HG03457 (cell line): ENCODE results near the gene RABGEF1.
"Not testable (repeated sequence)": the region's sequence is repeated elsewhere in the genome, so short reads cannot be mapped to it uniquely, and the experiment has no call there.

Experiments
- ATAC-seq: cut with Tn5 transposase; IDR thresholded peaks from one replicate; pipeline ENCODE4 v1.9.1; 2021; ENCODE audit warnings: moderate number of reproducible peaks; ENCODE audit not compliant: unreplicated experiment

The RABGEF1 gene

DNA sequence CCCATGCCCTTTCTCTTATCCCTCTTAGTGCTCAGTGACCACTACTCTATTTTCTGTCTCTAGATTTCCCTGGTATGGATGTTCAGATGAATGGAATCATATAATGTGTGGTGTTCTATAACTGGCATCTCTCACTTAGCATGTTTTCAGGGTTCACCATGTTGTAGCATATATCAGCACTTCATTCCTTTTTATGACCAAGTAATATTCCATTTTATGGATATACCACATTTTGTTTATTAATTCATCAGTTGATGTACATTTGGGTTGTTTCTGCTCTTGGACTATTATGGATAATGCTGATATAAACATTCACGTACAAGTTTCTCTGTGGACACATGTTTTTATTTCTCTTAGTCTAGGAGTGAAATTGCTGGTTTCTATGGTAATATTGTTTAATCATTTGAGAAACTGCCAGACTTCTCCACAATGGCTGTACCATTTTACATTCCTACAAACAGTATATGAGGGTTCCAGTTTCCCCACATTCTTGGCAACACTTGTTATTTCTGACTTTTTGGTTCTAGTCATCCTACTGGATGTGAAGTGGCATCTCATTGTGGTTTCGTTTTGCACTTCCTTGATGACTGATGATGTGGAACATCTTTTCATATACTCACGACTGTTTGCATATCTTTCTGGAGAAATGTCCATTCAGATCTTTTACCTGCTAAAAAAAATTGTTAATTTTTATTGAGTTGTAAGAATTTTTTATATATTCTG is 23.3 kb downstream of the RABGEF1 start:
- not testable (repeated sequence) for ATAC-seq

DNA sequence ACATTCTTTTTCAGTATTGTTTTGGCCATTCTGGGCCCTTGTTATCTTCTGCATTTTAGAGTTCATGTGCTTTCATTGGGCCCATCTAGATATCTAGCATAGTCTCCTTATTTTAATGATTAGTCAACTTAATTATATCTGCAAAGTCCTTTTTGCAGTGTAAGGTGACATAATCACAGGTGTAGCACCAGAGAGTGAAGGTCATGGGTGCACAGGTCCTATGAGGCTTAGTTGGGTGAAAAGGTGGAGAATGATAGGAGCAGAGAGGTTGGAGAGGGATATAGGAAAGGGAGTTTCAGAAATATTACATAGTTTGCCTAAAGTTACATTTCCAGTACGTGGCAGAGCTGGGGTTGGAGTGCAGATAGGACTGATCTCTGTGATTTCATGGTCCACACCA is 24.4 kb downstream of the RABGEF1 start:
- not testable (repeated sequence) for ATAC-seq

DNA sequence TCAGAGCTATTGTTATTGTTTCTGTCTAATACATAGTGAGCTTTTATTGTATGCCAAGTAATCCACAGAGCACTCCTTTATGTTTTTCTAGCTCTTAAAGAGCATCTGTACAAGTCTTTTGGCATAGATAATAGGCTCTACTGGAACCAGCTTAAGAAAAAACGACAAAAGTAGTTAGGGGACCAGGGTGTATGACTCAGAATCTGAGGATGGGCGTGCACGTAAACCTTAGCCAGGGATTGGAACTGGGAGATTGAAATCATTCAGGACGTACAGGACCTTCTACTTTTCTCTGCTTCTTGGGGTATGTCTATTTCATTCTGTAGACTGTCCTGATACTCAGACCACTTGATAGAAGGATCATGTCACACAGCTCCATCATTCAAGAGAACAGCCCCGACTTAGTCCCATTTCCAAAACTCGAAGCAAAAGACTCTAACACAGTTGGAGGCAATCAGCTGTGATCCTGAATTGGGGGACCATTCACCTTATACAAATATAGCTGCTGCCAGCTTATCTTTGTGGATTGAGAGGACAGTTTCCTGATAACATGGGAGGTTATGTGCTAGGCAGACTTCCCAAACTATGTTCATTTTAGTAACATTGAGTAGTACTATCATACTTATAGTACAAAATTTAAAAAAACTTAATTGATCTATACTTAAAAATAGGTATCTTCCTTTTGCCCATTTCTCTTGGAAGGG is 24.9 kb downstream of the RABGEF1 start:
- not testable (repeated sequence) for ATAC-seq

DNA sequence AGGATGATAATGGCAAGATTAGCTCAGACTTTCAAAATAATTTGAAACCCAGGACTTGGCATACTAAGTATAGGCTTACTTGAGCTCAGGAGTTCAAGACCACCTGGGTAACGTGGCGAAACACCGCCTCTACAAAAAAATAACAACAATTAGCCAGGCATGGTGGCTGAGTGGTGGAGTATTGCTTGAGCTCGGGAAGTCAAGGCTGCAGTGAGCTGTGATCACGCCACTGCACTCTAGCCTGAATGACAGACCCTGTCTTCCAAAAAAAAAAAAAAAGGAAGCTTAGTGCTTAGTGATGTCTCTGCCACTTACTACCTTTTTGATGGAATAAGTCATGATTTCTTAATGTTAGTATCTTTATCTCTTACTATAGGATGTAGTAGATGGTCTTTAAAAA is 25.5 kb downstream of the RABGEF1 start:
- no peak for ATAC-seq

DNA sequence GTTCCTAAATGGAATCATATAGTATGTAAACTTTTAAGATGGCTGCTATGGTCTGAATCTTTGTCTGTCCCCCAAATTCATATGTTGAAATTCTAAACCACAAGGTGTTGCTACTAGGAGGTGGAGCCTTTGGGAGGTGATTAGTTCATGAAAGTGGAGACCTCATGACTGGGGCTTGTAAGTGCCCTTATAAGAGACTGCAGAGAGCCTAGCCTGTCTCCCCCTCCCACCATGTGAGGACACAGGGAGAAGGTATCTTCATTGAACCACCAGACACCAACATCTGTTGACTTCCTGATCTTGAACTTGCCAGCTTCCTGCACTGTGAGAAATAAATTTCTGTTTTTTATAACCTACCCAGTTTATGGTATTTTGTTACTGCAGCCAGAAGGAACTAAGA is 27.0 kb downstream of the RABGEF1 start:
- not testable (repeated sequence) for ATAC-seq

DNA sequence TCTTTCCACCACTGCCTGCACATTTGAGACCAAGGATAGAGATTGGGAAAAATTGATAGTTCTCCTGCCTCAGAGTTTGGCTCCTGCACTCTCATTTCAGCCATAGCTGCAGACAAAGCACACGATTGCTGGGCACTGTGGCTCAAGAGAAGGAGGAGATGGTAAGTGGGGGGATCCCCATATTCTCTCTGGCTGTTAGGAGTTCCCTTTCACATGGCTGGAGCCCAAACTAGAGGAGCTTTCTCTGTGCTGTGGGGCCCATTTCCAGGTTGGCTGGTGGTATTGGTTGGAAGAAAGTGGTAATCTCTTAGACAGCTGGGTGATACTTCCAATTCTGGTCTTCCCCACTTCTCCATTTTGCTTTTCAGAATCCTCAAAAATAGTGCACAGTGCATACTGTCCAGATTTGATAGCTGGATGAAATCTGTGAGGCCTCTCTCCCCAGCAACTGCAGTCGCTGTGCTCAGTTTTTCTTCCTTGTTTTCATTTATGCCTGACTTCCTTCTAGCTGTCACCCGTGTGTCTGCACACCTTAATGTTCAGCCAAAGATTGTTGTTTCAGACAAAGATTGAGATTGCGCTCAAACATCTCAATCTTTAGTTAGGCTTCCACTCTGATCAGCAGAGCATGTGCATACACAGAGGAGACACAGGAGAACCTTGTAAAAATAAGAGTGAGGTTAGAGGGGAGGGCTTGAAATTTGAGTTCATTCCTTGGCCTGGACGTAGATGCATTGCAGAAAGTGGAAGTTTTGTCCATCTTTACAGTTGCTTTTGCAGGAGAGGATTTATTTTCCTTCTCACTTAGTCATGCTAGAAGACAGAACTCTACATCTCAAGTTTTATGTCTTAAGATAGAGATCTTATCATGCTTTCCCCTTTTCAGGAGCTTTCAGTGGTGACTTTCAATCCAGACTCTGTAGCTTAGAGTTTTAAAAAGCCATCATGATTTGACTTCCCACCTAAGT is 28.6 kb downstream of the RABGEF1 start:
- no peak for ATAC-seq

DNA sequence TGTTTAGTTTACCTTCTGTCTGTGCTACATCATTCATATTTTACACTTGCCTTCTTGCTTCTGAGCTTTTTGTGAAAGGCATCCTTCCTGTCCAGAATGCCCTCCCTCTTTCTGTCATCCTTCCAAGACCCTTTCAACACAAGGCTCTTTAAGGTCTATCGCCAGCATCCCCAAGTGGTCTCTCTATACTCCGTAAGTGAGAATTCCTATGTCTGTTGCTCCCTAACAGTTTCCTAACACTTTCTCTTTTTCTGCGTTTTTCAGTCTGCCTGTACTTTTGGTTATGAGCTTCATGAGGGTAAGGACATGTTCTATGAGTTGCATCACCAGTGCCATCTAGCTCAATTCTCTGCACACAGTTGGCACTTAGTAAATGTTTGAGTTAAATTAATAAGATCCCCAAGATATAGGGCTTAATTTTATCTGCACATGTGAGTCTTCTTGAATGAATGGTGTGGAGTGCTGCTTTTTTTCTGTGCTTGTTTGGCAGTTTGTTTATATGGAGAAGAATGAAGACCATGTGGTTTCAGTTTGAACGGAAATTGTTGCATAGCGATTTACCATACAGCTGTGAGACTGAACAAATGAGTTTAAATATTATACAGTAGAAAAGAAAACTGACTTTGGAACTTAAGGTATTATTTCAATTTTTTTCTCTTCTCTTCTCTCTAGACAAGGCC is 29.4 kb downstream of the RABGEF1 start:
- ATAC-seq, result no peak

DNA sequence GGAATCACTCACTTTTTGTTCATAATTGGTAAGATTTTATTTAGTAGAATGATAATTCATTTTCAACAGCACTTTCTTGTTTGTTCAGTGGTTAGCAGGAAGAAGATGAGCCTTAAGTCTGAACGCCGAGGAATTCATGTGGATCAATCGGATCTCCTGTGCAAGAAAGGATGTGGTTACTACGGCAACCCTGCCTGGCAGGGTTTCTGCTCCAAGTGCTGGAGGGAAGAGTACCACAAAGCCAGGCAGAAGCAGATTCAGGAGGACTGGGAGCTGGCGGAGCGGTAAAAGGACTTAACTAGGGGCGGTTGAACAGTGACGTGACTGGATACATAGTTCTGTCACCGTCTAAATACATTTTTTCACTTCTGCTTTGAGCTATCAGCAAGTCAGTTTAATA is 31.3 kb downstream of the RABGEF1 start:
- no peak for ATAC-seq

DNA sequence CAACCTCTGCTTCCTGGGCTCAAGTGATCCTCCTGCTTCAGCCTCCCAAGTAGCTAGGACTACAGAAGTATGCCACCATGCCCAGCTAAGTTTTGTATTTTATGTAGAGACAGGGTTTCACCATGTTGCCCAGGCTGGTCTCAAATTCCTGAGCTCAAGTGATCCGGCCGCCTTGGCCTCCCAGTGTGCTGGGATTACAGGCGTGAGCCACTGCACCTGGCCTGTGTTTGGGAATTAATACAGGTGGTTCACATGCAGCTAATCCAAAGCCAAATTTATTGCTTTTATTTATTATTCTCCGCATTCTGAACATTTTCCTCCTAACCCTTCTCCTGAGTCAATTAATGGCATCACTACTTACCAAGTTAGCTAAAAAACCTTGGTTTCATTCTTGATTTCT is 33.2 kb downstream of the RABGEF1 start:
- ATAC-seq, result not testable (repeated sequence)

DNA sequence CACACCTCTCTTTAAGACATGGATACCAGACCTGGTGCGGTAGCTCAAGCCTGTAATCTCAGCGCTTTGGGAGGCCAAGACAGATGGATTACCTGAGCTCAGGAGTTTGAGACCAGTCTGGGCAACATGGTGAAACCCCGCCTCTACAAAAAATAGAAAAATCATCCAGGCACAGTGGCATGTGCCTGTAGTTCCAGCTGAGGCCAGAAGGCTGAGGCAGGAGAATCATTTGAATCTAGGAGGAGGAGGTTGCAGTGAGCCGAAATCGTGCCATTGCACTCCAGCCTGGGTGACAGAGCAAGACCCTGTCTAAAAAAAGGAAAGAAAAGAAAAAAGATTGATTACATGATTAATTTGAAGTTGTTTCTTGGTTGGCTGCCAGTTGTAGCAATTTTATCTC is 35.9 kb downstream of the RABGEF1 start:
- not testable (repeated sequence) for ATAC-seq

DNA sequence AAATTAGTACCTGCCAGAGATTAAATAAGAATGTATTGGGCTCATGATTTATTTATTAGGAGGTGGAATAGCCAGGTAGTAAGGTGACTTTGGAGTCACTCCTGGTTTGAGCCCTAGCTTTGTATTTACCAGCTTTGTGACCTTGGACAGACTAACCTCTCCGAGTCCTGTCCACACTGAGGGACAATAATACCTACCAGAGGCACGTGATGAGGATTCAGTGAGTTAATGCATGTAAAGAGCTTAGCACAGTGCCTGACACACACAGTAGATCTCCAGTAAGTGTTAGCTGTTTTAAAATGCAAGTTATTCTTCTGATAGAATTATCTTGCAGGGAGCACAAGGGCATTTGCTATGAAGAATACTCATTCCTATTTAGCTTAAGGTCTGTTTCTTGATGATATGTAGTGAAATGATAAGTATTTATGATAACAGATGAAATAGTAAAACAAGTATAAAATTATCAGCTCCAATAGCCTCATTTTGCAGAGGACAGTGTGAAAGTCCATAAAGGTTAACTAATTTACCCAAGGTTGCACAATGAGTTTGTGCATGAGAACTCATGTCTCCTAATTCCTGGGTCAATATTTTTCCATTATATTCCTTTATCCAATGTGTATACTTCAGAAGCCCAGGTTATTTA is 36.4 kb downstream of the RABGEF1 start:
- no peak for ATAC-seq

DNA sequence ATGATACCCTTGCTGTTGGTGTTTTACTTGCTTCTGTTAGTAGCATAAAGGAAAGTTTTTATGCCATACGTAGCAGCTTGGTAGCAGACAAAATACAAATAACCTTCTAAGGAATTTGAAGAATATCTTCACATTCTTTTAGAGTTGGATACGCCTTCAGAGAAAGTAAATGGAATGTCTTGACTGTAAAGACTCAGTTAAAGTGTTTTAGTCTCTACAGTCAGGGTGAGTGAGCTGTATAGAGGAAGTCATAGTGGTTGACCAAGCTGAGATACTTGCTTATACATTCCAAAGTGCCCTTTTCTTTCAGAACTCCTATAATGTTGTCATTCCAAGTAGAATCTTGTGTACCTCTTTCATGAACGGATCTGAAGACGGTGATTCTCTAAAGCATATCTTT is 37.7 kb downstream of the RABGEF1 start:
- ATAC-seq, result no peak

DNA sequence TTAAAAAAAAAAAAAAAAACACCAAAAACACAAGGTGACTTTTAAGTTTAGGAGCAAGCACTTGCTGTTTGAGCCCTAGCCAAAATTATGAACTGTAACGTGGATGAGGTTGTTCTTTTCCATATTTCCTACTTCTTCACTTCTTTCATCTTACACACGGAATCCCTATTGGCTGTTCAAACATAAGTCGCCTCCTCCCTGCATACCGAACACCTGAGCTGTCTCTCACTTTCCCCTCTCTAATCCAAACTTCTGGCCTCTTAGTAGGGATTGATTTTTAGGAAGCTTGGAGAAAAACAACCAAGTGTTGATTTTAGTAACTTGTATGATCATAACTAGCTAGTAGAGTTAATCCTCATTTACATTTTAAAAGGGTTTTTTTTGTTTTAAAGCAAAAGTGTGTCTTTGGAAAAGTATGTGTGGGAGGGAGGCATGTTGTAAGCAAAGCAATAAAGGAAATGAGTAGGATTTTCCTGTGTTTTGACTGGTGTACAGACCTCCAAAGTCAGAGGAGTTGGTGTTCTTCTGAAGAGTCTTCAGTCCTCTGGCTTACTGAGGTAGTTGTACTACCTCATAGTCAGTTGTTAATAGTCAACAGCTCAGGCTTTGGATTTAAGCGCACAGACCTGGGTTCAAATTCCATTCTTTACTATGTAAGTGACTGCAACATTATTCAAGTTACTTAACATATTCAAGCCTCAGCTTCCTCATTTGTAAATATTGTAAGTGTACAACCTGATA is 39.3 kb downstream of the RABGEF1 start:
- no peak for ATAC-seq

DNA sequence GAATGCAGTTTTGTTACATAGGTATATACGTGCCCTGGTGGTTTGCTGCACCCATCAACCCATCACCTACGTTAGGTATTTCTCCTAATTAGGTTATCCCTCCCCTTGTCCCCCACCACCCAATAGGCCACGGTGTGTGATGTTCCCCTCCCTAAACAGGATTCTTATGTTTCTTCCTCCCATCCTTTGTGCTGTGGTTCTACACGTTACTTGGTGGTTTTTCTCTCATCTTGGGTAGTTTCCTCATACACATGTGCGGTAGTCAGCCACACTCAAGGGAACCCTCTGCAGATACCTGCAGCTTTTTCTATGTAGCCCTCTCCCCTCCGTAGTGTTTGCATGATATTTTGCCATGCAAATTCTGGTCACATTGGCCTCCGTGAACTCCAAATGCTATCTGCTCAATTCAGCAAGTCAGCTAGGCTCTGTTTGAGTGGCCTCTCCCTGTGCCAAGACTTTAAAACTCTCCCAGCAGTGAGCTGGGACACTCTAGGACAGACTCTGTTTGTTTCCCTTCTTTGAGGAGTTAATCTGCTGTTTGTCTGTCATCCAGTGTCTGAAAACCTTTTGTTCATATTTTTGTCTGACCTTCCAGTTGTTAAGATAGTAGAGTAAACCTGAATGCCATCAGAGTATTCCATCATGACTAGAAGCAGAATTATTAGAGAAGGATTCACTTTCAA is 41.0 kb downstream of the RABGEF1 start:
- ATAC-seq, result no peak

DNA sequence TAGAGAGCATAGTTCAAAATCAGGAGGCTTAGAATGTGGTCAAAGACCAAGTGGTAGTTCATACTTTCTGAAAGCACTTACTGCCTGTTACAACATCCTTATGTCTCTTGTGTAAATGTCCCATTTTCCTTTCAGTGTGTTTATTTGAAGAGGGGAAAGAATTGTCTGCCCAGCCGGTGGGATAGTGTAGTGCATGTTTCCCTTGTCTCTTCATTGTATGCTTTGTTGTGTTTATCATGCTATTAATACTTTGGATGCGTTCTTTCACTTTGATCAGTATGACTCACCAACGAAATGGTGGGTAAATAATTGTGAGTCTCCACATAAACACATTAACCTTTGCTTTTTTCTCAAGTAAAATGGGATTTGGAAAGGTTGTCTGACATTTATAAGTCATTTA is 42.3 kb downstream of the RABGEF1 start:
- ATAC-seq, result not testable (repeated sequence)

DNA sequence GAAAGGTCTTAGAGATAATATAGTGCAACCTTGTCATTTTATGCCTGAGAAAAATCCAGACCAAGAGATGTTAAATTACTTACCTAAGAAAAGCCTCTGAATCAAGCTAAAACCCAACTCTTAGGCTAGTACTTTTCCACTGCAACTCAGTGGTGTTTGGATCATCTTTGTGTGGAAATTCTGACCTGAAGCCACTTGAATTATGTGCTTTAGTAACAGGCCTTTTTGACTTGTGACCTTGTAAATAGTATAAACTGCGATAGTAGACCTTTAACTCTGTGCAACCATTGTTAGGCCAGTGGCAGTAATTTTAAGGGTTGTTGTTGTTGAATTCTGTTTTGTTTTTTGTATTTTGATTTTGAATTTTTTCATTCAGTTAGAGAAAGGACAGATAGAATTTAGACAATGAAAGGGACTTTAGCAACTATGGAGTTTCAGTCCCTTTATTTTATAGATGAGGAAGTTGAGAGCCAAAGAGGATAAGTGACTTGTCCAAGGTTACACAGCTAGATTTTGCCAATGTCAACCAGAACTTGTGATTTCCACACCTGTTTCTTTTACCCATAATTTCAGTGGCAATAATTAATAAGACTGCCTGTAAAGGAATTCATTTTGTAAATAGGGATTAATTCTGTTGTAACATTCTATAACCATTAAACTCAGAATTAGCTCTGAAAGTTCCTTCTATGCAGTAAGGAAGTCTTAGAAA is 43.5 kb downstream of the RABGEF1 start:
- ATAC-seq, result not testable (repeated sequence)

DNA sequence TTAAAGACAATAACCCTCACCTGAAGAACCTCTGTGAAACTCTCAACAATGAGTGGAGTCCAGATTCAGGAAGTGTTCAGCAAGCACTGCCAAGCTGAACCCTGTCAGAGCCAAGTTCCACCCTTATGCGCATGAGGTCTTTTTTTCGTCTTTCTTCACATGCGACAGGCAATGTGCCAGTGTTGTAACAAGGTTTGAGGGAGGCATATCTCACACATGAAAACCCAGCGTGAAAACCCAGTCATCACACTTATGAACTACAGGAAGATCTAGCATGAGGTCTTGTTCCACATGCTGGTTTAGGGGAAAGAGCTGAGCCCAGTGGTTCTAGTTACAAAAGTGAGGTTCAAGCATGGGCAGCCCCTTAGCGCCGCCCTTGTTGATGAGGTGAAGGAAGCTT is 49.7 kb downstream of the RABGEF1 start:
- no peak for ATAC-seq

DNA sequence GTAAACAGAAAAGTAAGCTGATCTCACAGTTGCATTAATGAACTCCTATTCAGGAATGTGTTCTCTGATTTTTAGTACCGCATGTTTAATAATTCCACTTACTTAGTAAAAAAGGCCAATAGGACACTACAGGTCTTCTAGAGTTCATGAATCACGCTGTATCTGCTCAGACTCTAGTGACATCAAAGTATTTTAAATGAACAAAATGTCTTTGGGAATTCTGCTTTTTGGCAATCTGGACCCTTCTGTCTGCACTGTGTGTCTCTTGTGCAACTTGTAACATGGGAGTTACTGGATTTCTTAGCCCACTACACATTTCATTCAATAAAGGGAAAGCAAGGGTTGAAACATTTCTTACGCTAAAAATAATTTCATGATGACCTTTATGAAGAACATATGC is 50.2 kb downstream of the RABGEF1 start:
- ATAC-seq, result no peak
